Stomach (tissue), 4 donors: ENCODE measurements around the gene CDKN1B.

Experiments used
- CTCF ChIP-seq, 7 experiments: fragments of 450-650 bp in 4 of 7; fragments of 200-600 bp in 3 of 7; sonication (generic) in 3 of 7; IDR thresholded peaks; one replicate each; pipeline ENCODE4 v1.5.1; 2016 to 2019; ENCODE audit warnings: antibody characterized with exemption in 7 of 7, control low read depth in 2 of 7, mild to moderate bottlenecking in 1 of 7
- POLR2A ChIP-seq, 4 donors: fragments of 450-650 bp; IDR thresholded peaks; one replicate each; pipeline ENCODE4 v1.6.1; 2016; ENCODE audit warnings: antibody characterized with exemption in 4 of 4, control low read depth in 2 of 4, mild to moderate bottlenecking in 1 of 4, moderate library complexity in 1 of 4

DNA sequence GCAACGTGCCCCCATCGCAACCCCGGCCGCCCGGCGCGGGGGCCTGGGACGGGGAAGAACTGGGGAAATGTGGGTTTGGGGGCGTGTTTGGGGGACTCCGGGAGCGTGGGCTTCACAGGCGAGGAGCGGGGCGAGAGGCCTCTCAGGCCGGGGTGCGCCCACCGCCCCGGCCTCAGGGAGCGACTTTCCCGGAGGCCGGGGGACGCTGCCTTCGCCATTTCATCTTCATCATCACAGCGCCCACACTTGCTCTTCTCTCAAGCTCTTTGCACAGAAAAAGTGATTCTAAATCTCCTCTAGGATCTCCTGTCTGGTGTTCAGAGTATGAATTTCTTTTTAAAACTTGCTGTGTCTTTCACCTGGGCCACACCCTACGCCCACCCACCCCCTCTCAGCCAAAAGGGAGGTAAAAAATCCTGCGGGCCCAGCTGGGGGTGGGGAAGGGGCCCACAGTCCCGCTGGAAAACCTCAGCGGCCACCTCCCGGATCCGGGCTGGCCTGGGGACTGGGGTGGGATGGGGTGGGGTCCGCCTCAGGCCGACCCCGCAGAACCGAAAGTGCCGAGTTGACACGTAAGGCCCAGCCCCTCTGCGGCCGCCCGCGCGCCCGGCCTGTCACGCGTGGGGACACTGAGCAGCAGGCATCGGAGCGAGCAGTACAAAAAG, 7.4 kb downstream of the CDKN1B start:
- TF ChIP-seq CTCF (IDR thresholded peaks at IDR 0.05) = no peak
- no peak for TF ChIP-seq POLR2A (IDR thresholded peaks at IDR 0.05)
